ENCODE measurements around the gene EXOSC5. TPM values are rescaled to one million over a fixed set of nuclear protein-coding genes. Genes with fewer than 3 reads are reported as not detected.
"Not testable (repeated sequence)": the region's sequence is repeated elsewhere in the genome, so short reads cannot be mapped to it uniquely, and the experiment has no call there.

EXOSC5 gene
- total RNA-seq, 1 experiment from 2014 or later = 45.8 TPM

DNA sequence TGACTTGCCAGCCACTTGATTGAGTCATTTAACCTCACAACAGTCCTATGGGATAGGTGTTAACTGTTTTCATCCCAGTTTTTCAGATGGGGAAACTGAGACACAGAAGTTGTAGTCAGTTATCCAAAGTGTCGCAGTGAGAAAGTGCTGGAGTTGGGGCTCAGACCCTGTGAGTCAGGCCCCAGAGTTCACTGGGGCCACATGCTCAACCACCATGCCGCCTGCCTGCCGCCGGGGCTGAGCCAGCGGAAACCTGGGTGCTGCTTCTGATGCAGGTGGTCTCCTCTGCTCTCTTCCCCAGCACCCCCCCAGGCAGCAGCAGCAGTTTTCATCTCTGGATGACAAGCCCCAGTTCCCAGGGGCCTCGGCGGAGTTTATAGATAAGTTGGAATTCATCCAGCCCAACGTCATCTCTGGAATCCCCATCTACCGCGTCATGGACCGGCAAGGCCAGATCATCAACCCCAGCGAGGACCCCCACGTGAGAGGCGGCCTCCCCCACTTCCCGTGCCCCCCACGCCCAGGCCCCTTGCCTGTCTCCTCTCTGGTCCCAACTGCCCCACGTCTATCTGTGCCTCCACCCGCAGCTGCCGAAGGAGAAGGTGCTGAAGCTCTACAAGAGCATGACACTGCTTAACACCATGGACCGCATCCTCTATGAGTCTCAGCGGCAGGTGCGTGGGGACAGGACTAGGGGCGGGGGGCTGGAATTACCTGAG, 13.3 kb upstream of the EXOSC5 start:
- Mint-ChIP-seq H3K27ac (ENCODE audit: low read depth, unreplicated experiment) (peak overlapping the region; percentile 87), H3K27me3 (ENCODE audit: insufficient read depth, unreplicated experiment) (no peaks in the 10 kb centered on the region), H3K4me3 (ENCODE audit: unreplicated experiment) (no peak overlapping the region), H3K36me3 (ENCODE audit: insufficient read depth, unreplicated experiment) (peaks cover 33% of the 10 kb centered on the region), H3K9me3 (ENCODE audit: unreplicated experiment) (no peaks in the 10 kb centered on the region), H3K4me1 (ENCODE audit: insufficient read depth, unreplicated experiment) (peaks cover 19% of the 10 kb centered on the region)
- no peak for DNase-seq (ENCODE audit: unreplicated experiment)
- TF ChIP-seq, protein P1, sequence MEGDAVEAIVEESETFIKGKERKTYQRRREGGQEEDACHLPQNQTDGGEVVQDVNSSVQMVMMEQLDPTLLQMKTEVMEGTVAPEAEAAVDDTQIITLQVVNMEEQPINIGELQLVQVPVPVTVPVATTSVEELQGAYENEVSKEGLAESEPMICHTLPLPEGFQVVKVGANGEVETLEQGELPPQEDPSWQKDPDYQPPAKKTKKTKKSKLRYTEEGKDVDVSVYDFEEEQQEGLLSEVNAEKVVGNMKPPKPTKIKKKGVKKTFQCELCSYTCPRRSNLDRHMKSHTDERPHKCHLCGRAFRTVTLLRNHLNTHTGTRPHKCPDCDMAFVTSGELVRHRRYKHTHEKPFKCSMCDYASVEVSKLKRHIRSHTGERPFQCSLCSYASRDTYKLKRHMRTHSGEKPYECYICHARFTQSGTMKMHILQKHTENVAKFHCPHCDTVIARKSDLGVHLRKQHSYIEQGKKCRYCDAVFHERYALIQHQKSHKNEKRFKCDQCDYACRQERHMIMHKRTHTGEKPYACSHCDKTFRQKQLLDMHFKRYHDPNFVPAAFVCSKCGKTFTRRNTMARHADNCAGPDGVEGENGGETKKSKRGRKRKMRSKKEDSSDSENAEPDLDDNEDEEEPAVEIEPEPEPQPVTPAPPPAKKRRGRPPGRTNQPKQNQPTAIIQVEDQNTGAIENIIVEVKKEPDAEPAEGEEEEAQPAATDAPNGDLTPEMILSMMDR (IDR thresholded peaks at IDR 0.05; ENCODE audit: unreplicated experiment) = no peak
- CTCF ChIA-PET = interaction anchor here (0.6 to 0.7 kb wide), 3 partner anchors 11 to 343 kb away, joined by 3 read pairs; no protein-coding TSS in a partner anchor
- BruUV-seq (replicated peaks) = no TSS peak
- intact Hi-C loops (cut with micrococcal nuclease) = no loop called here
- POLR2A ChIA-PET = interaction anchor here (1.0 to 2.8 kb wide), 3 partner anchors 12 to 58 kb away, joined by 3 to 19 read pairs (median 6); partner anchors contain the start of genes BCKDHA and DMAC2

DNA sequence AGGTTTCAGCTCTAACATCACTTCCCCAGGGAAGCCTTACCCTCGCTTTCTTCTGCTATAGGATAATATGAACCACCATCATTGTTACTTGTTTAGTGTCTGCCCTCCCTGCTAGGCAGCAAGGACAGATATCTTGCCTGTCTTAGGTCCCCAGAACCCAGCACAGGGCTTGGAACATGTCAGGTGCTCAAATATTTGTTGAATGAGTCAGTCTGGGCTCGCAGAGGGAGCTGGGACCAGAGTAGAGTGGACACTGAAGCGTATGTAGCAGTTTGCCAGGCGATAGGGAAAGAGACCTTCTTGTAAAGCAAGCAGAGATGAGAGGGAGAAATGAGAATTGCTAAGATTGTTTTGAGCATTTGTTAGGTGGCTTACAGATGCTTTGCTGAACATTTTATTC, 12.1 kb upstream of the EXOSC5 start:
- POLR2A ChIA-PET = interaction anchor here (0.5 to 2.8 kb wide), 9 partner anchors 11 to 985 kb away, joined by 3 to 19 read pairs (median 3); partner anchors contain the start of genes B9D2, BCKDHA, DMAC2 and EXOSC5
- Mint-ChIP-seq H3K9me3 (ENCODE audit: unreplicated experiment) (no peaks in the 10 kb centered on the region), H3K36me3 (ENCODE audit: insufficient read depth, unreplicated experiment) (peaks cover 21% of the 10 kb centered on the region), H3K27me3 (ENCODE audit: insufficient read depth, unreplicated experiment) (no peaks in the 10 kb centered on the region), H3K4me3 (ENCODE audit: unreplicated experiment) (peak overlapping the region; percentile 13), H3K27ac (ENCODE audit: low read depth, unreplicated experiment) (peak overlapping the region; percentile 87), H3K4me1 (ENCODE audit: insufficient read depth, unreplicated experiment) (peaks cover 19% of the 10 kb centered on the region)
- BruUV-seq (replicated peaks) = no TSS peak
- intact Hi-C loops (cut with micrococcal nuclease) = no loop called here
- TF ChIP-seq, protein P1 (IDR thresholded peaks at IDR 0.05; ENCODE audit: unreplicated experiment) = no peak
- peak; percentile 71 for DNase-seq (ENCODE audit: unreplicated experiment)
- CTCF ChIA-PET = interaction anchor here (0.6 to 1.2 kb wide), 2 partner anchors 20 to 28 kb away, joined by 3 to 6 read pairs; no protein-coding TSS in a partner anchor

DNA sequence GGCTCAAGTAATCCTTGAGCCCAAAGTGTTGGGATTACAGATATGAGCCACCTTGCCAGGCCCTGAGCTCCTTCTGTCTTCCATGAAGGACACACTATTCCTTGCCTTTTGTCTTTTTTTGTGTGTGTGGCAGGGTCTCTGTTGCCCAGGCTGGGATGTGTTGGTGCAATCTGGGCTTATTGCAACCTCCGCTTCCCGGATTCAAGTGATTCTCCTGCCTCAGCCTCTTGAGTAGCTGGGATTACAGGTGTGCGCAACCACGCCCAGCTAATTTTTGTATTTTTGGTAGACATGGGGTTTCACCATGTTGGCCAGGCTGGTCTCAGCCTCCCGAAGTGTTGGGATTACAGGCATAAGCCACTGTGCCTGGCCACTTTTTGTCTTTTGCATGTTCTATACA, 11.7 kb upstream of the EXOSC5 start:
- intact Hi-C loops (cut with micrococcal nuclease); H3K27me3 Mint-ChIP-seq (ENCODE audit: insufficient read depth, unreplicated experiment); DNase-seq (ENCODE audit: unreplicated experiment); BruUV-seq (replicated peaks); H3K9me3 Mint-ChIP-seq (ENCODE audit: unreplicated experiment): not testable (repeated sequence)
- Mint-ChIP-seq H3K27ac (ENCODE audit: low read depth, unreplicated experiment) (peak overlapping the region; percentile 87), H3K4me3 (ENCODE audit: unreplicated experiment) (peak overlapping the region; percentile 13), H3K36me3 (ENCODE audit: insufficient read depth, unreplicated experiment) (peaks cover 16% of the 10 kb centered on the region), H3K4me1 (ENCODE audit: insufficient read depth, unreplicated experiment) (peaks cover 19% of the 10 kb centered on the region)
- ChIA-PET POLR2A (interaction anchor here (0.6 to 2.8 kb wide), 8 partner anchors 10 to 985 kb away, joined by 3 to 19 read pairs (median 4); partner anchors contain the start of genes B9D2, BCKDHA, DMAC2 and EXOSC5), CTCF (interaction anchor here (0.6 to 1.2 kb wide), 2 partner anchors 20 to 28 kb away, joined by 3 to 6 read pairs; no protein-coding TSS in a partner anchor)

DNA sequence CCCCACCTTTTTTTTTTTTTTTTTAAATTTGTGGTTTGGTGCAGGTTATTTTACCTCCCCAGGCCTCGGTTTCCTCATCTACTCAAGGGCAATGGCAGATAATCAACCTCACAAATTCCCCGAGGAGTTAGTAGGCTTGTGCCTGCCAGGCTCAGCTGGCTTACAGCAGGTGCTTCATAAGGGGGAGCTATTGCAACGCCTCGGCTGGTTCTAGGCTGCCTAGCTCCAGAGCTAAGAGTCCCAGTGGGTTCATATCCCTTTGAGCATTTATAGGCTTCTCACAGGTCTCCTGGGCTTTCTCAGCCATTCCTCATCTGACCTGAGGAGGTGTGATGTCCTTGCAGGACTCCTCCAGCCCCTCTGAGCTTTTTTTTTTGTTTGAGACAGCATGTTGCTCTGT, 11.1 kb upstream of the EXOSC5 start:
- no peaks in the 10 kb centered on the region for H3K9me3 Mint-ChIP-seq (ENCODE audit: unreplicated experiment)
- no peak overlapping the region for H3K4me3 Mint-ChIP-seq (ENCODE audit: unreplicated experiment)
- ChIA-PET CTCF (interaction anchor here (1.2 kb wide), 1 partner anchor 21 kb away, joined by 6 read pairs; no protein-coding TSS in a partner anchor), POLR2A (interaction anchor here (1.1 to 2.8 kb wide), 3 partner anchors 10 to 83 kb away, joined by 3 to 19 read pairs (median 4); partner anchors contain the start of gene BCKDHA)
- H3K36me3 Mint-ChIP-seq (ENCODE audit: insufficient read depth, unreplicated experiment) = peaks cover 12% of the 10 kb centered on the region
- no TSS peak for BruUV-seq (replicated peaks)
- H3K4me1 Mint-ChIP-seq (ENCODE audit: insufficient read depth, unreplicated experiment) = peaks cover 19% of the 10 kb centered on the region
- no peaks in the 10 kb centered on the region for H3K27me3 Mint-ChIP-seq (ENCODE audit: insufficient read depth, unreplicated experiment)
- H3K27ac Mint-ChIP-seq (ENCODE audit: low read depth, unreplicated experiment) = no peak overlapping the region
- intact Hi-C loops (cut with micrococcal nuclease) = no loop called here
- TF ChIP-seq, protein P1 (IDR thresholded peaks at IDR 0.05; ENCODE audit: unreplicated experiment) = no peak
- no peak for DNase-seq (ENCODE audit: unreplicated experiment)
